GM18868 (cell line): ENCODE measurements around the gene MINDY1.

Source experiments
- ATAC-seq: cut with Tn5 transposase; IDR thresholded peaks from one replicate; pipeline ENCODE4 v1.9.1; 2021; ENCODE audit warnings: mild to moderate bottlenecking, moderate library complexity; ENCODE audit not compliant: unreplicated experiment

Gene MINDY1

DNA sequence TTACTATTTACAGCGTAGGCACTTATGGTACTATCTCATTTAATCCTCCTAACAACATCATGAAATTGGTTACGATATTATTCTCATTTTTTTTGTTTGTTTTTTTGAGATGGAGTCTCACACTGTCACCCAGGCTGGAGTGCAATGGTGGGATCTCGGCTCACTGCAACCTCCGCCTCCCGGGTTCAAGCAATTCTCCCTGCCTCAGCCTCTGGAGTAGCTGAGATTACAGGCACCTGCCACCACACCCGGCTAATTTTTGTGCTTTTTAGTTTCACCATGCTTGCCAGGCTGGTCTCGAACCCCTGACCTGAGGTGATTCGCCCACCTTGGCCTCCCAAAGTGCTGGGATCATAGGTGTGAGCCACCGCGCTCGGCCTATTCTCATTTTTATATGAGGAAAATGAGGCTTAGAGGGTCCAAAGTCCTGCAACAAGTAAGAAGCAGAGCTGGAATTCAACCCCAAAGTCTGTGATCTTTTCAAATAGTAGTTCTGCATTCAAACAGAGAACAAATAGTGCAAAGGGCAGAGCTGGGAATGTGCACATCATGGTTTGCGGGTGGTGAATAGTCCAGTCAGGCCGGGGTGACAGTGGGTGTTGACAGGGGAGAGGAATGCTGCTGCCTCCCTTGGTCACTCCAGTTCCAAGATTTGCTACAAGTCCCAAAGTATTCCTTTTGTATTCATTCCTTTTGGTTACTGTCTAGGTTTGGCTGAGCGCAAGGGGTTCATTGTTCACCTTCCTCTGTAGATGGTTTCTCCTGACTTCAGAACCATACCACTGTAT, 6.2 kb upstream of the MINDY1 start:
- ATAC-seq = no peak

DNA sequence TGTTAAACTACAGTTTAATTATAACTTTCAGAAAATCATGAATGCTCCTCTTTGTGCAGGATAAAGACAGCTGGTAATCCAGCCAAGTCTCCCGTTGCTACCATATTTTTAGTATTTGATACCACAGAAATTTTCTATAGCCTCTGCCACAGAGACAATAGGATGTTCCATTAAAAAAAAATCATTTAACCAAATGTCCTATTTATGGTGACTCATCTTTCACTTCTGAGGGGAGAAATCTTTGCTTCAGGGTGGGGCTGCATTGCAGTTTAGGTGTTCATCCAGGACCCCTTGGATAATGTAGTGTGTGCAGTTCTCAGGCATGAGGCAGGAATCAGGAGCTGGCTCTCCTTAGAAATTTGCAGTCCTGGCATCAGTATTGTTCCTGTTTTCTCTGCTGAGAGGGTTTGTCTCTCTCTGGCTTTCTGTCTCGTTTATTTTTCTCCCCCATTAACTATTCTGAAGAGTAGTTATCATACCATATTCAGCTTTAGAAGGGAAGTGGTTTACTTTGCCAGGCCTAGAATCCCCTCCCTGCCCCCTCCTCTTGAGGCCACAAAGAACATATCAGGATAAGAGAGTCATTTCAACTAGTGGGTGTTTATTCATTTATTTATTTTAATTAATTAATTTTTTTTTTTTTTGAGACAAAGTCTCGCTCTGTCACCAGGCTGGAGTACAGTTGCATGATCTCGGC, 4.6 kb upstream of the MINDY1 start:
- ATAC-seq = no peak

DNA sequence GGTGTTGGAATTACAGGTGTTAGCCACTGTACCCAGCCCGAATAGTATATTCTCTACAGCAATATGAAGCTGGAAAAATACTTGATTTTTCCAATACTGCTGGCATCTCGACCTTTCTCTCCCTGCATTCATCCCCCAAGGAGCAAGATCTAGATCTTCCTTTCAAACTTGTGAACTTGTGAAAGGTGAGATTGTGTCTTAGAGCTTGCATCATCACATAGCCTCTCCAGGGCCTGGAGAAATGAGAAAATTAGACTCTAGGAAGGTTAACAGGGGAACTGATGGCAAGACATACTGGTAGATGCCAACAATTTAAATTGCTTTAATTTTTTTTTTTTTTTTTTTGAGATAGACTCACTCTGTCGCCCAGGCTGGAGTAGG, 3.6 kb upstream of the MINDY1 start:
- ATAC-seq = no peak

DNA sequence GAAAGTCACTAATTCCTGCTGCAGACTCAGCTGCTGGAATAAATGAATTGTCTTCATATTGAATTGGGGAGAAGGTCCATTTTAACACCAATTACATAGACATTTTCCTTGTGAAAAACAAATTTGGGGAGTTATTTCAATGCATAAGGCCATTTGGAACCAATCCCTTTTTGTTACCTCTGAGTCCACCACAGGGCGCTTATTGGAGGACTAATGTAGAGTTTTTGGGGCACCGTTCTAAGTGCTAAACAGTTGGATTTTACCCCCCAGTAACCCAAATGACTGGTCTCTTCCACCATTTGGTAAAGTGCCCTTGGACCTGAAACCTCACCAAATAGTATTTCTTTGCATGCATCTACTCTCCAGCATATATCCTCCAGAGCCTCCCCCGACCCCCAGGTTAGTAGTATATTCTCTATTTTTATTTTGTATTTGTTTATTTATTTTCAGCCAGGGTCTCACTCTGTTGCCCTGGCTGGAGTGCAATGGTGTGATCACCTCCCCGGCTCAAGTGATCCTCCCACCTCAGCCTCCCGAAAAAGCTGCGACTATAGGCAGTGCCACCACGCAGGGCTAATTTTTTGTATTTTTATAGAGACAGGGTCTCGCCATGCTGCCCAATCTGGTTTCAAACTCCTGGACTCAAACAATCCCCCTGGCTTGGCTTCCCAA, 3.1 kb upstream of the MINDY1 start:
- no peak for ATAC-seq

DNA sequence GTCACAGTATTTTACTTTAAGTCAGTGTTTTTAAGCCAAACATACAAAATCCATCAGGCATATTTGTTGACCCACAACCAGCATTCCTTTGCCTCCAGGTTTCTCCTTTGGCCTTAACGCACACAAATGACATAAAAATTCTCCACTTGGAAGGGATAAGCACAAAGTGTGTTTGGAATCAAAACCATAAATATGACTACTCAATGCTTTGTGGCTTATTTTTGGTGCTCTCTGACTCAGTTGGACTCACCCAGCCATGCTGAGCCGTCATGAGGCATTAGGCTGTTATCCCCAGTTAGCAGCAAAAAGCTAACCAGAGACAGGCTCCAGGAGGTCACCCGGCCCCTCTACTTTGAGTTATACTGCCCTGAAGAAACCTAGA, 2.5 kb upstream of the MINDY1 start:
- ATAC-seq = no peak

DNA sequence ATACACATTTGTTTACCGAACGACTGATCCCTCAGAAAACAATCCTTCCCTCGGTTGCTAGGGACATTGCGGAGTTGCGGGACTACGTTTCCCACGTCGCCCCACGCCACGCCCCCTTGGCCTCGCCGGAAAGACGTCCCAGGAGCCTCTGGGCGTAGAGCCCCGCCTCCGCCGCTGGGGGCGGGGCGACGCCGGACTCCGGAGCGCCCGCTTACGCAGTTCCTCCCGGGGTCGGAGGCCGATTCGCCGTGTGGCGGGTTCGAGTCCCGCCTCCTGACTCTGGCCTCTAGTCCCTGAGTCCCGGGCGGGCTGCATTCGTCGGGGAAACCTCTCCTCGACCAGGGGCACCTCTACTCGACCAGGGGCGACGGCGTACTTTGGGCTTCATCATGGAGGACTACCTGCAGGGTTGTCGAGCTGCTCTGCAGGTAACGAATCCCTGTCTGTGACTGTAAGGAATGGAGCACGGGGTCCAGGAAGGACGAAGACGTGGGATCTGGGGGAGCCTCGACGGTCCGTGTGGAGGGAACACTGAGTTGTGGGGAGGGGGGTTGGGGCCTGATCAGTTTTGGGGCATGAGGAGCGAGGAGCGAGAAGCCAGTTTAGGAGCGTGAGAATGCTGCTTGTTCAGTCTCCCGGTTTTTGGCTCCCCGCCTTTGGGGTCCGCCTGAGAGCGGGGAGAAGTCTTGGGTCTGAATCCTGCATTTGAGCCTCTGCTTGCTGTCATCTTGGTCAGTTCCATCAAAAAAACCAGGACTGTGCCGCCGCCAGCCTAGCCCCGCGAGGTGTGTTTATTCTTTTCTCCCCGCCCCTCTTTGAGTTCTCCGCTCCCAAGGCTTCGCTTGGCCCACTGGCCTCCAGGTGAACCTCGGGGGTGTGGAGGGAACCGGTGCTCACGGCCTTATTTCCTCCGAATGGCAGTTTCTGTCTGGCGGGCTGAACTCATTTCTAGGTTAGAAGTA, 1.8 kb upstream of the MINDY1 start, which contains the start of gene PRUNE1:
TSS of gene PRUNE1 (plus strand) at position 206 of the 962 bp plus-strand sequence. CDS start at position 390, 184 bp downstream.
- ATAC-seq = peak; percentile 72

DNA sequence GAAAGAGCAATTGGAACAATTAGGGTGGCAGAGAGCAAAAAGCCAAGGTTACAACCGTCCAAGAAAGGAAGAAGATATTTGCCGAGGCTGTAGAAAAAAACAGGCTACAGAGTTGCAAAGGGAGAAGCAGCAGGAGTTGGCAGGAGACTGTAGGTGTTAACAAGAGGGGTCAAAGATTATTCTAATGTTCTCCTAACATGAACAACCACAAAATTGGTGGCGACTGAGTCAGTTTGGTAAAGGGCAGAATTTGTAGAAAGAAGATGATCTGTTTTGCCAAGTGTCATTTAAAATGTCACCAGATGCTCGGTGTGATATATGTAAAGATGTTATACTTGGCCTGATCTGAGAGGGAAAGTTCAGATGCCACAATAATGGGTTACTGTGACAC, 1.1 kb upstream of the MINDY1 start:
- no peak for ATAC-seq

DNA sequence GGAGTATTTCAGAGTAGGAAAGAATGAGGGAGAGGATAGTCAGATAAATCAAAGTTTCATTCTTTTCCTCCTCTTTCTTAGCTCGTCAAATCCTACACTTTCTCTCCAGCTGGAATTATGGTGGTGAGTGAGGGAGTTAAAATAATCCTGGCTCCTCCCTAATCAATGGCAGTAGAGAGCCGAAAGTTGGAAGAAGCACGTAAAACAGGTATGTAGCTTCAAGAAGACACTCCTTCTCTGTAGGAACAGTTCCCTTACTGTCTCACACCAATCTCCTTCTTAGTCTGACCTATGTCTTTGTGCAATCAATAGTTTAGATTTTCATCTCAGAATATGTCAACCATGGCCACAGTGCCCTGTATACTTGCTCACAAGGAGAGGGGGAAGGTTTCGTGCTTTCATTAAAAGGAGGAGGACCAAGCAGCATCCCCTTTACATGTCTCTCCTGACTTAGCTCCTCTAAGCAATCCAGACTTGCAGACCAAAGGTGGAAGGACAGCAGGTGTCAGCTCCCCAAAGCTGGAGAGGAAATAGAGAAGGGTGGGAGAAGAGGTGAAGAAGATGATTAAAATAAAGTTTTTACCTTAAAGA, 878 bp downstream of the MINDY1 start:
- no peak for ATAC-seq

DNA sequence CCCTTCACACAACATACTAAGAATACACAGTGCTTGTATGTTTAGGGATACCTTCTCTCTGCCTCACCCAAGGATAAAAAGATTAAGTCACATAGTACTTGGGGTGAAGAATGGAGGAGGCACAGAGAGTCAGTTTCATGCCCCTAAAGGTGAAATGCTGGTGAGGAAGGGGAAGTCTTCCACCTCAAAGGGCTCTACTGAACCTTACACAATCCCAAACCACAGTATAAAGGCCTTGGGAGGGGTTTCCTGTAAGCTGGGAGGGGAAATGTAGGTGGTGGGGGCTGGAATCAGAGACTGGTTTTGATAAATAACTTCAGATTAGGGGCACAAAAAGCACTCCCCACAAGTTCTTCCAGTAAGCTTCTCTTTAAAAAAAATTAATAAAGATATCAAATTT, 3.5 kb downstream of the MINDY1 start:
- ATAC-seq = no peak

DNA sequence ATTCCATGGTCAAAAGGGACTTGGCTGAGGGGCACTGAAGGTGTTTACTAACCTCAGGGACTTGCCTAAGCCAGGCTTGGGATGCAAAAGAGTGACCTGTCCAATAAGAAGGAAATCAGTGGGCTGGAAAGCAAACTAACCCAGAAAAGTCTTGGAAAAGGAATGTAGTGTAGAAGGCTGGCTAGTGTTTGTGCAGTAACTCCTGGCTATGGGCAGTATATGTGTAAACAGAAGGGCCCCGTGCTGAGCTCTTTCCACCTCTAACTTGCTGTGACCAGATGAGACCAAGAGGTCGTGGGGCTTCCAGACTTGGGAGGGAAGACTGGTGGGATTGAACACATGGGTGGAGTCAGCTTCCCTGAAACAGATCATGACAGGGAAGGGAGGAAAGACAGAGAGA, 4.1 kb downstream of the MINDY1 start:
- ATAC-seq = no peak

DNA sequence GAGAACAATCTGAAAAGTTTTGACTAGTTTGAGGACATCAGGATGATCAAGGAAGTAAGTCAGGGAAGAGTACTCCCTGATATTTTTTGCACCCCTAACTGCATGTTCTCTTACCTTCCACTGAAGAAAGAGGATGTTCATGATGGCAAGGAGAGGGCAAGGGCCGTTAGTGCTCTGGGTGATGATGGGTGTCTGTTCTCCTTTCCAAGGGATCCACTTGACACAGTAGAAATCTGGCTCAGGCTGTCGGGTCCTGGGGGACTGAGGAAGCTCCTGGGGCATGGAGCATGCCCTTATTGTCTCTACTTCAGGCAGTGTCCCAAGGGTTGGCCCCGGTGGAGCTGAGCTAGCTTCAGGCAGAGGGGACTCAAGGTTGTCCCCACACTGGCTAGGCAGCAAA, 4.7 kb downstream of the MINDY1 start:
- ATAC-seq = no peak

DNA sequence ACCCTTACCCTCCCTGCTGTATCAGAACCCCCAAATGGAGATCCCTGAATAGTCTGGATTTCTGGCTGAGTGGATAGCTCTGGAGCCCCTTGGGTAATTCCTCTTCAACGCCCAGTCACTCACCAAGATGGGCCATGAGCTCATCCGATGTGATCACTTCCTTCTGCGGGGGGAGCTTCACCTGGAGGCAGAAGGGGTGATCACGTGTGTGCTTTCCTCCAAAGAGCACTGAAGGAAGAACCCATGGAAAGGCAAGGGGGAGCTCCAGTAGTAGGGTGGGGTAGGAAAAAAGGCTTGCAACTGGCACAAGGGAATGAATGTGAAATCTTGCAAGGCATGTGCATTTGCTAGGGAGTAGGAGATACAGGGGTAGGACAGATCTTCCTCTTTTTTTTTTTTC, 5.1 kb downstream of the MINDY1 start:
- no peak for ATAC-seq

DNA sequence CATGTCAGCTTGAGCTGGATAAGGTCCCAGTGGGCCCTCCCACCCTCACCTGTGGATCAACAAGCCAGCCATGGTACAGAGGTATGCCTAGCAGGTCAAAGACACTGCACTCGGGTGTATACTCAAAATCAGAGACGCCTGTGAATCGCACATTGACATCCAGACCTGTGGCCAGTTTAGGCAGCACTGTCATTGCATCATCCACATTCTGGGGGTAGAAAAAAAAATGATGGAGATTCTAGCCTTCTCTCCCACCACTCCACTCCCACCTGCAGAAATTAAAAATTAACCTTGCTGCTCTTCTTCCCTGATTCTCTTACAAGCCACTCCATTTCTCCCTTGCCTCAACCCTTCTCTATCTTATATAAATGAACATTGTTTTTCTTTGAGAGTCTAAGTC, 6.3 kb downstream of the MINDY1 start:
- no peak for ATAC-seq

DNA sequence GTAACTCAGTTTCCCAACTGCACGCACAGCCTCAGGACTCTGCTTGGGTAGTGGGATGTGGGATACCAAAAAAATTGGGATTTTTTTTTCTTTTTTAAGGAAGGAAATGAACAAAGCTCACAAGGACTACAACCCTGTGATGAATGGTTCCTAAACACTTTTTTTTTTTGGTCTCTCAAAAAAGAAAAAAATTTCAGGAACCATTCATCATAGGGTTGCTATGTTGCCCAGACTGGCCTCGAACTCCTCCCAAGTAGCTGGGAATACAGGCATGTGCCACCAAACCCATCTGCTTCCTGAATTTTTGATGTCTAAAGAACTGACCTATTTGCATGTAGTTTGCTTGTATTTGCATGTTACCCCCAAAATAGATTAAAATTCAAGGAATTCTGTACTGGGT, 6.8 kb downstream of the MINDY1 start:
- no peak for ATAC-seq

DNA sequence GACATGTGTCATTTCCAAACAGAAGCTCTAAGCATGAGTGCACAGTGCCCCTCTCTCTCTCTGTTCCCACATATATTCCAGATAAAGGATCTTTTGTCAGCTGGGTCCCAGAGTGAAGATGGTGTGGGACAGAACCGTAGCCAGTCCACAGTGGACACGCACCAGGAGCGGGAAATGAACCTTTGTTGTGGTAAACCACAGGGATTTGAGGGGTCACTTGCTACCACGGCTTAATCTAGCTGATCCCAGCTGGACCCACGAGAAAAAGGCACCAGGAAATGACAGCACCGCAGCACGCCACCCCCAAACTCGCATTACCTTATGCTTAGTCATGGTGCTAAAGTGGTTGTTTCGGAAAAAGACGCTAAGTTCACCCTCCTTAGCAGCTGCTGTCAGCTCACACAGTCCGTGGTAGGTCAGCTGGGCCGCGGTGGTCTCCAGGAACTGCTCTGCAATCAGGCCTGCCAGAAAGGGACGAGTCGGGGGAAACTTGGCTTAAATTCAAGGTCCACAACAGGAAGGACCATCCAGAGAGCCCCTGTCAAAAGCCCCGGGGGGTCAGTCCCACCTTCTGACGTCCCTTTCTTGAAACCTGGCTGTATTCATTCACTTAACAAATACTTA, 7.5 kb downstream of the MINDY1 start:
- no peak for ATAC-seq

DNA sequence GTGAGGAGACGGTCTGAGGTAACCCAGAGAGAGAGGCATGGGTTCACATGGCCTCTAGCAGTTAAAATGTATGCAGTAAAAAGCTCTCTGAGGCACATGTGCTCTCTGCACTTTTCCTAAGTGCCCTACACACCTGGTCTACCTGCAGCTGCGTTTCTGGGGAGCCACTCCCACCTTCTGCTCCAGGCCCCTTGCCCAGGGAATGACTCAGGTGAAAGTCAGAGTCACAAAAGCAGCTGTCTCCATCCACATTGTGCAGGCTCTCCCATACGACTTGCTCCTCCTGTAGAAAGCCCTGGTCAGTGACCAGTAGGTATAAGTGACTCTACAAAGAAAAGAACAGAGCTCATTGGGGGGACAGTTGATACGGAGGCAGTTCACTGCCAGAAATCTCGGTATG, 8.8 kb downstream of the MINDY1 start:
- ATAC-seq = no peak

DNA sequence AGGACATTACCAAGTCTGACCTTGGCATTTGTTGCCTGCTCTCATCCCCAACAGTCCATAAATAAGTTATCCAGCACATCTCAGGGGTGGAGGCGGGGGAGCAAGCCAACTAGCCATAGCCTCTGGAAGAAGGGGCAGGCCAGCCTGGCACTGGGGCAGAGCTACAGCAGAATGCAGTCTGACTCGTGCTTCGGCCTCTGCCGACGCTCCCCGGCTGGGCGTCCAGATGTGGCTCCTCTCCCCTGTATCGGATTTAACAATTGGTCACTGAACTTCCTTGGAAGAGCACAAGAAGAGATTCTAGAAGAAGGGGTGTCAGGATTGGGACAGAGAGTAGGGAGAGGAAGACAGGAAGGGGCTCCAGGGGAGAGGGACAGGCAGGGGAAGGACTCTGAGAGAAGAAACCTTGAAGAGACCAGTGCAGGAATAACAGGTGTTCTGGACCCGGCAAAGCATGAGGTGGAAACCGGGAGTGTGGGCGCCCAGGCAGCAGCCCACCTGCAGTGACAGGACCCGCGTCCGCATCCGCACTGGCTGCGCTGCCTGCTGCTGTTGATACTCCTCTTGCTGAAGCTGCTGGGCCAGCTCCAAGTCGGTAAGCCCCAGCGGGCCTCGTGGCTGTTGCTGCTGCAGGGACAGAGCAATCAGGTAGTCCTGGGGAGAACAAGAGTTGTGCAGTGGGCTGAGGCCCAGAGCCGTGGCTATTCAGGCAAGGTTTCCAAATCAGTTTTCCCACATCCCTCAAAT, 9.4 kb downstream of the MINDY1 start:
- ATAC-seq = no peak

DNA sequence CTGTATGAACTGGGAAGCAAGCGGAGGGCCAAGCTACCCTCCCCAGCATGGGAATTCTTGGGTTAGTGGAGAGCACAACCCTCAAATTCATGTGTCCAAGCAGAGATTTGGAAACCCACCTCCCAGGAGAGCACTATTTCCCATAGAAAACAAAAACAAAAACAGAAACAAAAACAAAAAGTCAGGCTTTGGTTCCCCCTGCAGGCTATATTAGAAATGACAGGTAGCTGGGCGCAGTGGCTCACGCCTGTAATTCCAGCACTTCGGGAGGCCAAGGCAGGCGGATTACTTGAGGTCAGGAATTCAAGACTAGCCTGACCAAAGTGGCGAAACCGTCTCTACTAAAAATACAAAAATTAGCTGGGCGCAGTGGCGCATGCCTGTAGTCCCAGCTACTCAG, 10.8 kb downstream of the MINDY1 start:
- ATAC-seq = no peak

DNA sequence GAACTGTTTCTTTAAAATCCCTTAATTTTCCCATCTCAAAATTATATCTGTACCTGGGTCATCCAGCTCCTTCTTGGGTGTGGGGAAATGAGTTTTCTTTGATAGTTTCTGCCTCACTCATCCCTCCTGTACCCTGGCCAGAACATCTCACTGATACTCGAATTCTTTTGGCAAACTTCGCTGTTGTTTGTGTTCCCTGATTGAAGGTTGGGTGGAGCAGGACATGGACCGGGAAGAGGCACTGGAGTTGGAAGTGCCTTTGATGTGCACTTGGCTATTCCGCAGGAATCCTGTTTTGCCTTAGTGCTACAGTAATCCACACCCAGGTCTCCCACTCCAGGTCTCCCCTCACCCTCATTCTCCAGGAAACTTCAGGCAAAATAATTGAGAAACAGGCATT, 11.2 kb downstream of the MINDY1 start:
- ATAC-seq = no peak
